ENCODE measurements around the gene HIPK4. TPM values are rescaled to one million over a fixed set of nuclear protein-coding genes. Genes with fewer than 3 reads are reported as not detected.

HIPK4 gene
- total RNA-seq, 1 donor from 2014 or later: 0.74 TPM

DNA sequence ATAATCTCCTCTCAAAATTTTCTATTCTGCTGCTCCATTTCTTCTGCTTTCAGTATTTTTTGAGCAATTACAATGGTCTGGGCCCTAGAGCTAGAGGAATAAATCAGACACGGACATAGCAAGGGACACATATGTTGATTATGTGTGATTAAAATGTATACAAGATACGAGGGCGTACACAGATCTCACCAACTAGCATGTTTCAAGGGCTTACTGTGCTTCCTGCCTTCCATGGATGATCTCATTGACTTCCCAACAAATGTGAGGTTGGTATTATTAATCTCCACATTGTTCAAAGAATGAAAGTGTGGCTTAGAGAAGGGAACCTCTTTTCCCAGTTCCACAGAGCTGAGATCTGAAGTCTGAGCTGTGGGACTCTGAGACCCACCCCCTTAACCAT is 32.3 kb downstream of the HIPK4 start:
- DNase-seq (ENCODE audit: extremely low spot score in 2 of 2): no peak
- H3K9me3 ChIP-seq: no peaks in the 10 kb centered on the region
- H3K4me1 ChIP-seq: no peaks in the 10 kb centered on the region
- intact Hi-C loops (cut with DNase I): no loop called here
- H3K27ac ChIP-seq: no peak overlapping the region
- no peak for TF ChIP-seq POLR2A (IDR thresholded peaks at IDR 0.05)
- TF ChIP-seq POLR2AphosphoS5 (IDR thresholded peaks at IDR 0.05; ENCODE audit: insufficient read depth in 1 of 2, low read depth in 1 of 2): no peak
- no peak for TF ChIP-seq CTCF (IDR thresholded peaks at IDR 0.05)
- no peak overlapping the region for H3K4me3 ChIP-seq
- H3K27me3 ChIP-seq: no peaks in the 10 kb centered on the region
- no peaks in the 10 kb centered on the region for H3K36me3 ChIP-seq

DNA sequence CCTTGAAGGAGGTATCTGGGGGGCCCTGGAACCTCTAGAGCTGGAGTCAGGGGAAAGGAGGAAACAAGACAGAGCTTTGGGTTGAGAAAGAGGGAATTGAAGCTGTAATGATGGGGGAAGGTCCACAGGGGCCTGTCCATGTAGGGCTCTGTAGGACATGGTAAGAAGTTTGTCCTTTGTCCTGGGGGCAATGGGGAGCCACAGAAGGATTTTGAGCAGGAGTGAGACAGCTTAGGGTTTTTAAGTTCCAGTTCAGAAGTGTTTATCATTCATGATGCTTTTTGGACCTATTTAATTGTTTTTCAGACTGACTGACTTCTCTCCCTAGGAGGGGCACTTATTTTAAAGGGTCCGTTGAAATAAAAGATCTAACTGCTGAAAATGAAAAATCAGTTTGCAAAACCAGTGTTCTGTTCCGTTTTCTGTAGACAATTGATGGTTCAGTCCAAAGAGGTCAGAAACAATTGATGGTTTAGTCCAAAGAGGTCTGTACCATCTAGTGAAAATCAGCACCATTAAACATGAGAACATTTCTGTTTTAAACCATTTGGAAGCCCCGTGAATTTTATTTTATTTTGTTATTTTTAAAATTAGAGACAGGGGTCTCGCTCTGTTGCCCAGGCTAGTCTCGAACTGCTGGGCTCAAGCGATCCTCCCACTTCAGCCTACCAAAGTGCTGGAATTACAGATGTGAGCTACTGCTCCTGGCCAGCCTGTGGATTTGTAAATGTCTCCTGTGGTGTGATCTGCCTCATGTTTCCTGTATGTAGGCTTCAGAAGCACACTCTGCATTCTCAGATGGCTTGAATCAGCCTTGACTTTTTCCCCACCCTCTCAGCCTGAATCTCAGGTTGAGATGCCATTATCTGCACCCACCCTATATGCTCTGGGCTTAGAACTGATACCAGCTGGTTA is 33.0 kb downstream of the HIPK4 start:
- intact Hi-C loops (cut with DNase I): no loop called here
- Histone ChIP-seq H3K27ac (no peak overlapping the region), H3K4me3 (no peak overlapping the region), H3K27me3 (no peaks in the 10 kb centered on the region), H3K36me3 (no peaks in the 10 kb centered on the region), H3K9me3 (no peaks in the 10 kb centered on the region), H3K4me1 (no peaks in the 10 kb centered on the region)
- DNase-seq (ENCODE audit: extremely low spot score in 2 of 2): no peak
- TF ChIP-seq POLR2AphosphoS5 (IDR thresholded peaks at IDR 0.05; ENCODE audit: insufficient read depth in 1 of 2, low read depth in 1 of 2) (no peak), CTCF (IDR thresholded peaks at IDR 0.05) (no peak), POLR2A (IDR thresholded peaks at IDR 0.05) (no peak)

- Histone ChIP-seq H3K4me3 (no peak overlapping the region), H3K27ac (no peak overlapping the region), H3K27me3 (no peaks in the 10 kb centered on the region), H3K4me1 (no peaks in the 10 kb centered on the region), H3K9me3 (no peaks in the 10 kb centered on the region), H3K36me3 (no peaks in the 10 kb centered on the region)
- intact Hi-C loops (cut with DNase I): no loop called here
- DNase-seq (ENCODE audit: extremely low spot score in 2 of 2): no peak
- TF ChIP-seq CTCF (IDR thresholded peaks at IDR 0.05): no peak
These were observed 33.9 kb downstream of the HIPK4 start for GRCh38 chr19:40355975-40356680.

DNA sequence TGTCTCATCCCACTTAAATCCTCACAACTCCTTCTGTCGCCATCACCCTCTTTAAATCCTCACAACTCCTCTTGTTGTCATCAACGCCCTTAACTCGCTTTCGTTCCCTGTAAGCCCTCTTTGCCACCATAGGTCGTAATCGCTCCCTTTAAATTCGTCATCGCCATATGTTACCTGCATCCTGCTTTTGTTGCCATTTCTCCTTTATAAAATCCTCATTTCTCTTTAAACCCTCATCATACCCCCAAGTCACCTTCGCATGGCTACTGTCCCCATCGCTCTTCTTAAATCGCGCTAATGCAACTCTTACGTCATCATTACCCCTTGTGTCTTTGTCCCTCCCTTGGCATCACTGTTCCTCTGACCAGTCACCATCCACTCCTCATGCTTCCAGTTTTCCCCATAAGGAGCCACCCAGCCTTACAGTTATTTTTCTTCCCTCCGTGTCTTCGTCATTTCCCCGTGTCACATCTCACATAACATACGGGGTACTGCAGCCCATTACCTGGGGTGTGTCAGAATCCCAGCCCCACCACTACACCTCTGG is 40.9 kb downstream of the HIPK4 start:
- Histone ChIP-seq H3K27me3 (no peaks in the 10 kb centered on the region), H3K36me3 (no peaks in the 10 kb centered on the region), H3K4me1 (peaks cover 32% of the 10 kb centered on the region), H3K27ac (peak overlapping the region; percentile 61), H3K9me3 (no peaks in the 10 kb centered on the region), H3K4me3 (peak overlapping the region; percentile 55 to 80)
- TF ChIP-seq POLR2AphosphoS5 (IDR thresholded peaks at IDR 0.05; ENCODE audit: insufficient read depth in 1 of 2, low read depth in 1 of 2) (no peak), POLR2A (IDR thresholded peaks at IDR 0.05) (no peak), CTCF (IDR thresholded peaks at IDR 0.05) (no peak)
- DNase-seq (ENCODE audit: extremely low spot score in 2 of 2): no peak
- intact Hi-C loops (cut with DNase I): no loop called here

Measured in vagina (tissue), 2 donors.